Upper lobe of left lung (tissue), 6 donors: ENCODE data around the gene GLYATL1B. TPM values are rescaled to one million over a fixed set of nuclear protein-coding genes. Genes with fewer than 3 reads are reported as not detected.
"Not testable (repeated sequence)": the region's sequence is repeated elsewhere in the genome, so short reads cannot be mapped to it uniquely, and the experiment has no call there.

Source experiments
- ATAC-seq, 2 donors: fragments of 200-7000 bp; cut with Tn5 transposase; one replicate each; pipeline ENCODE4 v1.9.1; 2022; ENCODE audit warnings: mild to moderate bottlenecking in 2 of 2, moderate library complexity in 2 of 2; ENCODE audit not compliant: low FRiP score in 2 of 2
- DNase-seq, 2 donors: peaks; one replicate each; pipeline ENCODE4 v3.0.0-alpha.2; 2019 to 2020
- H3K27ac ChIP-seq, 4 donors: fragments of 200-600 bp; sonication (generic); one replicate each; pipeline ENCODE4 v1.5.1; 2016 to 2019
- H3K27me3 ChIP-seq, 4 donors: fragments of 200-600 bp; sonication (generic); one replicate each; pipeline ENCODE4 v1.5.1; 2017 to 2019
- H3K36me3 ChIP-seq, 4 donors: fragments of 200-600 bp; sonication (generic); one replicate each; pipeline ENCODE4 v1.5.1; 2016 to 2019
- H3K4me1 ChIP-seq, 4 donors: fragments of 200-600 bp; sonication (generic); one replicate each; pipeline ENCODE4 v1.5.1; 2018 to 2019
- H3K4me3 ChIP-seq, 4 donors: fragments of 200-600 bp; sonication (generic); one replicate each; pipeline ENCODE4 v1.5.1; 2017 to 2019; ENCODE audit warnings: mild to moderate bottlenecking in 2 of 4, moderate library complexity in 1 of 4
- H3K9me3 ChIP-seq, 4 donors: fragments of 200-600 bp; sonication (generic); one replicate each; pipeline ENCODE4 v1.5.1; 2018 to 2019
- CTCF ChIP-seq, 6 experiments: fragments of 450-650 bp in 4 of 6; fragments of 200-600 bp in 2 of 6; sonication (generic) in 2 of 6; IDR thresholded peaks; one replicate each; pipeline ENCODE4 v1.5.1; 2016 to 2019; ENCODE audit warnings: antibody characterized with exemption in 6 of 6
- EP300 ChIP-seq, 4 donors: sonication (generic); formaldehyde crosslinking; IDR thresholded peaks; one replicate each; pipeline ENCODE4 v1.5.1; 2017; ENCODE audit warnings: antibody characterized with exemption in 4 of 4, control low read depth in 2 of 4
- POLR2A ChIP-seq, 4 donors: fragments of 450-650 bp; IDR thresholded peaks; one replicate each; pipeline ENCODE4 v1.5.1; 2016 to 2017; ENCODE audit warnings: antibody characterized with exemption in 4 of 4, mild to moderate bottlenecking in 2 of 4
- POLR2AphosphoS5 ChIP-seq, 2 donors: sonication (generic); formaldehyde crosslinking; IDR thresholded peaks; one replicate each; pipeline ENCODE4 v1.5.1; 2017; ENCODE audit warnings: antibody characterized with exemption in 2 of 2
- WGBS, 2 donors: methylation state at CpG; one replicate each; pipeline ENCODE4 v1.1.5; 2017 to 2018; 5-methylcytosine and 5-hydroxymethylcytosine counted together
- total RNA-seq, 6 donors: library from RNA; depleted of rRNA in 4 of 6; stranded (reverse); fragments of >200 nt in 4 of 6; gene quantifications; one replicate each; pipeline versions ENCODE4 v1.1.0 to v1.2.1, GENCODE V29; 2016 to 2021
- donor health status: DM: no; HTN: no; CAD: no; lungs with moderate emphysema.
- donor health status: DM: no; HTN: yes; CAD: no; lungs with severe emphysema.

Gene GLYATL1B
- total RNA-seq, 6 donors from 2014 or later, result not detected

- TF ChIP-seq POLR2AphosphoS5 (IDR thresholded peaks at IDR 0.05) (no peak), CTCF (IDR thresholded peaks at IDR 0.05) (no peak), POLR2A (IDR thresholded peaks at IDR 0.05) (no peak), EP300 (IDR thresholded peaks at IDR 0.05) (no peak)
- peak in 1 of 2 donors; percentile 20 for DNase-seq
- WGBS, 2 donors, result 60 to 70% methylated on average over 7 to 8 of the region's 8 CpGs
- Histone ChIP-seq H3K4me3 (no peak overlapping the region), H3K27ac (no peak overlapping the region), H3K27me3 (no peaks in the 10 kb centered on the region), H3K36me3 (no peaks in the 10 kb centered on the region), H3K4me1 (no peaks in the 10 kb centered on the region), H3K9me3 (no peaks in the 10 kb centered on the region)
- peak; percentile 8 to 49 for ATAC-seq
These were observed 9.1 kb upstream of the GLYATL1B start for GRCh38 chr11:59076876-59077571.

GRCh38 chr11:59078435-59078834 is 7.7 kb upstream of the GLYATL1B start:
- Histone ChIP-seq H3K27me3 (no peaks in the 10 kb centered on the region), H3K9me3 (no peaks in the 10 kb centered on the region), H3K36me3 (no peaks in the 10 kb centered on the region), H3K4me1 (no peaks in the 10 kb centered on the region), H3K4me3 (no peak overlapping the region), H3K27ac (no peak overlapping the region)
- ATAC-seq (no peak), DNase-seq (no peak)
- 54 to 67% methylated on average over 2 of the region's 2 CpGs for WGBS, 2 donors
- TF ChIP-seq CTCF (IDR thresholded peaks at IDR 0.05) (no peak), POLR2A (IDR thresholded peaks at IDR 0.05) (no peak)

DNA sequence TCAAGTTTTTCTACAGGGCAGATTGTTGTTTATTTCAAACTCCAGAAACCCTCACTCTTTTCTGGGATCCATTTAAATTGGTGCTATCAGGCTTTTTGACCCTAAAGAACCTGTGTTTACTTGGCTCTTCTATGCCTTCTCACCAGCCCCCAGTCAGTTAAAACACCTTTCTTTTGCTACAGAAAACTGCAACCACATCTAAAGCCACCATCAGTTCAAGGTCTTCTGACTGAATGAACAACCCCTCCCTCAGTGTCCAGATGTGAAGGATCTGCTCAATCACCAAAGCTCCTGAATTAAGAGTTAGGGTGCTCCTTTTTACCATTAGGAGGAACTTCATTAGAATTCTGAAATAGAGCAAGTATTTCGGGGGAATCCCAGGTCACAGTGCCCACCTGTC is 7.0 kb upstream of the GLYATL1B start:
- Histone ChIP-seq H3K27ac (no peak overlapping the region), H3K4me1 (no peaks in the 10 kb centered on the region), H3K27me3 (no peaks in the 10 kb centered on the region), H3K9me3 (no peaks in the 10 kb centered on the region), H3K36me3 (no peaks in the 10 kb centered on the region), H3K4me3 (no peak overlapping the region)
- WGBS, 2 donors, result 92 to 93% methylated on average over 1 of the region's 1 CpG
- DNase-seq (no peak), ATAC-seq (no peak)
- no peak for TF ChIP-seq POLR2AphosphoS5 (IDR thresholded peaks at IDR 0.05)
- no peak for TF ChIP-seq EP300 (IDR thresholded peaks at IDR 0.05)

- not testable (repeated sequence) for H3K4me1 ChIP-seq, H3K9me3 ChIP-seq, DNase-seq, H3K27ac ChIP-seq, ATAC-seq, H3K36me3 ChIP-seq, H3K27me3 ChIP-seq, H3K4me3 ChIP-seq
- WGBS, 2 donors, result 100% methylated on average over 1 to 2 of the region's 2 CpGs
These were observed 5.7 kb upstream of the GLYATL1B start for GRCh38 chr11:59080421-59080820.

DNA sequence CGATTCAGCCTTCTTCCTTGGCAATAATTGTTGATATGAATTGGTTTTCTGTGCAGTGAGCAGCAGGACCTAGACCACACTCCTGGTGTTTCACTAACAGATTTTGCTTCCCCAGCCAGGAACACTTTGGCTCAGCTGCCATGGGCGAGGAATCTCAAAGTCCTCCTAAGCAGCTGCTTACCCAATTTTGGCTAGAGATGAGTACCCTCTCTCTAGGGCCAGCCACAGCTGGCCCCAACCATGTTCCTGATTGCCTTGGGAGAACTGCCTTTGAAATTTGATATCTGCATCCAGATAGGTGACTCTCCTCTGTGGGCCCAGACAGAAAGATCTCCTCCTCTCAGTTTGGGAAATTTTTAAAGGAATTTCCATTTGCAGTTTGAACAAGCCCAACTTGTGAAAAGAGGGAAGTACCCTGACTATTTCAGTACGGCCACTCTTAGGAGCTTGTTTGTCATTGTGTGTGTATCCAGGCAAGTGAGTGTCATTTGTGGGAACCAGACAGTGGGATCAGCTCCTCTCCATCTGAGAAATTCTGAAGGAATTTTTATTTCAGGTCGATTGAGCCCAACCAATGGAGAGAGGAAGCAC is 4.6 kb upstream of the GLYATL1B start:
- not testable (repeated sequence) for H3K9me3 ChIP-seq, H3K27me3 ChIP-seq, H3K4me3 ChIP-seq, H3K27ac ChIP-seq, H3K36me3 ChIP-seq, ATAC-seq, DNase-seq, H3K4me1 ChIP-seq
- WGBS, 2 donors, result 61 to 68% methylated on average over 4 of the region's 4 CpGs

DNA sequence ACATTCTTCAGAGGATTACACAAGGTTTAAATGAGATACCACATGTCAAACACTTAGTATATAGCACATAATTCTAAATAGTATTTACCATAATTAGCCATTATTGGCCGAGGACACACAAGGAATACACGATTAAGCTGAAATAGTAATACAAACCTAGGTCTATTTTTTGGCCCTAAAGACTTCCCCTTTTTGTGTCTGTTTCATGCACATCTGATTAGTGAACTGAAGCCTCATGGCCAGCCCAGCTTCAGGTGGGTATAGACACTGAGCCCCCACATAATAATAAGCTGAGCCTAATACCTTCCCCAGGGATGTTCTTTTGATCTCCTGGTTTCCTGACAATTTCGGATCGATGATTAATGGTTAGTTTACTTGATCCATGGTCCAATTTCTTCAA is 2.1 kb downstream of the GLYATL1B start:
- 86 to 90% methylated on average over 4 of the region's 4 CpGs for WGBS, 2 donors
- ATAC-seq, result no peak

GRCh38 chr11:59093576-59093975 is 7.5 kb downstream of the GLYATL1B start:
- not testable (repeated sequence) for H3K36me3 ChIP-seq, ATAC-seq, H3K27me3 ChIP-seq, H3K9me3 ChIP-seq, H3K27ac ChIP-seq, H3K4me3 ChIP-seq, DNase-seq, H3K4me1 ChIP-seq

More for the DNA sequence above, 2.1 kb downstream of the GLYATL1B start:
- TF ChIP-seq EP300 (IDR thresholded peaks at IDR 0.05) (no peak), POLR2A (IDR thresholded peaks at IDR 0.05) (no peak), CTCF (IDR thresholded peaks at IDR 0.05) (no peak), POLR2AphosphoS5 (IDR thresholded peaks at IDR 0.05) (no peak)
- Histone ChIP-seq H3K4me3 (no peak overlapping the region), H3K27ac (no peak overlapping the region), H3K9me3 (no peaks in the 10 kb centered on the region), H3K27me3 (no peaks in the 10 kb centered on the region), H3K36me3 (no peaks in the 10 kb centered on the region), H3K4me1 (no peaks in the 10 kb centered on the region)
- no peak for DNase-seq

DNA sequence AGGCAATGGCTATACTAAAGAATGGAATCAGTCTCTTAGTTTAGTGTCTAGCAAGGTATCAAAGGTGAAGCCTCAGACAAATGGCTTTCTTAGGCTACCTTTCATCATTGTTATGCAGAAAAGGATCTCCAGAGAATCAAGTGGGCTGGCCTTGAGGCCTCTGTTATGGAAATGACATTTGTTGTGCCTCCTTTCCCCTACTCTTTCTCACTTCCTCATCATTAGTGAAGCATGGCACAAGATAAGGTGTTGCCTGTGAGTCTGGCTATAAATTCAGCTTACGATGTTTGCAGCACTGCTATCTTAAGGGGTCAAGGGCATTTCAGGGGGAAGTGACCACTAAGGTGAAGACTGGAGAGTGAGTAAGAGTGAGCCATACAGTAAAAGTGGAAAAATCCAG is 9.1 kb downstream of the GLYATL1B start:
- WGBS, 2 donors, result 77 to 79% methylated on average over 1 of the region's 1 CpG

GRCh38 chr11:59095972-59096575 is 10.0 kb downstream of the GLYATL1B start:
- 63 to 64% methylated on average over 5 of the region's 5 CpGs for WGBS, 2 donors
- H3K4me1 ChIP-seq, H3K27ac ChIP-seq, H3K4me3 ChIP-seq, H3K36me3 ChIP-seq, H3K9me3 ChIP-seq, H3K27me3 ChIP-seq, DNase-seq, ATAC-seq: not testable (repeated sequence)

More for the DNA sequence above, 9.1 kb downstream of the GLYATL1B start:
- H3K27me3 ChIP-seq, H3K36me3 ChIP-seq, H3K4me1 ChIP-seq, ATAC-seq, DNase-seq, H3K4me3 ChIP-seq, H3K27ac ChIP-seq, H3K9me3 ChIP-seq: not testable (repeated sequence)
